H9 (cell line): ENCODE data around the gene PPP2R3A. TPM values are rescaled to one million over a fixed set of nuclear protein-coding genes. Genes with fewer than 3 reads are reported as not detected.

Experiments used
- DNase-seq: peaks from one replicate; pipeline ENCODE4 v3.0.0-alpha.2; 2017
- H2AFZ ChIP-seq: one replicate; pipeline ENCODE4 v1.6.1; 2013; ENCODE audit warnings: mild to moderate bottlenecking, low read length, control low read depth, moderate library complexity
- H2AK5ac ChIP-seq: 2 replicates; pipeline ENCODE4 v1.6.1; 2013; ENCODE audit warnings: low read length, control low read depth, mixed read lengths; ENCODE audit not compliant: insufficient read length
- H2BK120ac ChIP-seq: one replicate; pipeline ENCODE4 v1.6.1; 2013; ENCODE audit warnings: low read depth, mild to moderate bottlenecking, low read length, control low read depth, inconsistent platforms; ENCODE audit not compliant: poor library complexity, severe bottlenecking
- H2BK12ac ChIP-seq: 2 replicates; pipeline ENCODE4 v1.6.1; 2013; ENCODE audit warnings: low read length, control low read depth, mixed read lengths, low read depth; ENCODE audit not compliant: insufficient read length
- H2BK15ac ChIP-seq: 2 replicates; pipeline ENCODE4 v1.6.1; 2013; ENCODE audit warnings: low read depth, low read length, control low read depth
- H2BK20ac ChIP-seq: one replicate; pipeline ENCODE4 v1.6.1; 2013; ENCODE audit warnings: low read depth, mild to moderate bottlenecking, low read length, control low read depth, inconsistent platforms; ENCODE audit not compliant: poor library complexity, severe bottlenecking
- H2BK5ac ChIP-seq: 2 replicates; pipeline ENCODE4 v1.6.1; 2013; ENCODE audit warnings: low read length, control low read depth, mixed read lengths; ENCODE audit not compliant: insufficient read length
- H3K14ac ChIP-seq: 2 replicates; pipeline ENCODE4 v1.6.1; 2013; ENCODE audit warnings: low read length, control low read depth; ENCODE audit not compliant: insufficient read depth
- H3K18ac ChIP-seq: 2 replicates; pipeline ENCODE4 v1.6.1; 2013; ENCODE audit warnings: low read depth, mild to moderate bottlenecking, mixed read lengths, low read length, control low read depth; ENCODE audit not compliant: insufficient read length
- H3K23ac ChIP-seq: 2 replicates; pipeline ENCODE4 v1.6.1; 2013; ENCODE audit warnings: low read length, control low read depth, mixed read lengths, low read depth; ENCODE audit not compliant: insufficient read length
- H3K23me2 ChIP-seq: 2 replicates; pipeline ENCODE4 v1.6.1; 2013; ENCODE audit warnings: low read depth, mild to moderate bottlenecking, mixed read lengths, low read length, control low read depth; ENCODE audit not compliant: insufficient read length, poor library complexity, severe bottlenecking
- H3K27ac ChIP-seq: 2 replicates; pipeline ENCODE4 v1.5.1; 2013; ENCODE audit warnings: low read length, control low read depth, mixed read lengths, low read depth; ENCODE audit not compliant: insufficient read length
- H3K27me3 ChIP-seq: 2 replicates; pipeline ENCODE4 v1.6.1; 2013; ENCODE audit warnings: low read length, control low read depth, inconsistent platforms; ENCODE audit not compliant: insufficient read depth
- H3K4ac ChIP-seq: 2 replicates; pipeline ENCODE4 v1.6.1; 2013; ENCODE audit warnings: low read depth, mild to moderate bottlenecking, control low read depth, inconsistent platforms, low read length, moderate library complexity
- H3K4me1 ChIP-seq: 2 replicates; pipeline ENCODE4 v1.6.1; 2013; ENCODE audit warnings: low read length, control low read depth, inconsistent platforms; ENCODE audit not compliant: insufficient read depth
- H3K4me2 ChIP-seq: 2 replicates; pipeline ENCODE4 v1.6.1; 2013; ENCODE audit warnings: low read length, control low read depth, mixed read lengths; ENCODE audit not compliant: insufficient read length, insufficient read depth
- H3K56ac ChIP-seq: 2 replicates; pipeline ENCODE4 v1.6.1; 2013; ENCODE audit warnings: low read depth, mild to moderate bottlenecking, mixed read lengths, low read length, control low read depth; ENCODE audit not compliant: insufficient read length
- H3K79me1 ChIP-seq: 2 replicates; pipeline ENCODE4 v1.6.1; 2013; ENCODE audit warnings: low read depth, mild to moderate bottlenecking, moderate library complexity, low read length, control low read depth, inconsistent platforms; ENCODE audit not compliant: insufficient read depth, poor library complexity, severe bottlenecking
- H3K79me2 ChIP-seq: 2 replicates; pipeline ENCODE4 v1.6.1; 2013; ENCODE audit warnings: low read length, control low read depth, inconsistent platforms; ENCODE audit not compliant: insufficient read depth
- H3K9ac ChIP-seq: 2 replicates; pipeline ENCODE4 v1.6.1; 2013; ENCODE audit warnings: low read length, control low read depth, mixed read lengths; ENCODE audit not compliant: insufficient read length; ENCODE audit errors: extremely low read depth
- H3K9me3 ChIP-seq: one replicate; pipeline ENCODE4 v1.6.1; 2013; ENCODE audit warnings: low read depth, low read length, inconsistent platforms; ENCODE audit not compliant: control insufficient read depth
- H3T11ph ChIP-seq: one replicate; pipeline ENCODE4 v1.6.1; 2013; ENCODE audit warnings: mild to moderate bottlenecking, low read length, control low read depth, inconsistent platforms
- H4K20me1 ChIP-seq: one replicate; pipeline ENCODE4 v1.6.1; 2013; ENCODE audit not compliant: control insufficient read depth, insufficient read length, insufficient read depth
- H4K5ac ChIP-seq: 2 replicates; pipeline ENCODE4 v1.6.1; 2013; ENCODE audit warnings: low read depth, mild to moderate bottlenecking, mixed read lengths, low read length, control low read depth; ENCODE audit not compliant: insufficient read length
- H4K8ac ChIP-seq: replicated peaks from 2 replicates; pipeline ENCODE4 v1.6.1; 2013; ENCODE audit warnings: low read length, control low read depth, mixed read lengths, low read depth; ENCODE audit not compliant: insufficient read length
- H4K91ac ChIP-seq: 2 replicates; pipeline ENCODE4 v1.6.1; 2013; ENCODE audit warnings: low read depth, mild to moderate bottlenecking, moderate library complexity, mixed read lengths, low read length, control low read depth; ENCODE audit not compliant: insufficient read length
- H3K27ac Mint-ChIP-seq, 3 experiments: 2 replicates in 2 of 3; 3 replicates in 1 of 3; pipeline ENCODE4 v1.8.0; 2020 to 2021; ENCODE audit warnings: mixed read lengths in 3 of 3, mild to moderate bottlenecking in 1 of 3, moderate library complexity in 1 of 3
- H3K27me3 Mint-ChIP-seq: 2 replicates; pipeline ENCODE4 v1.8.0; 2021; ENCODE audit warnings: low read depth, mild to moderate bottlenecking, moderate library complexity, mixed read lengths
- H3K36me3 Mint-ChIP-seq, 3 experiments: 2 replicates in 2 of 3; 3 replicates in 1 of 3; pipeline ENCODE4 v1.8.0; 2020 to 2021; ENCODE audit warnings: low read depth in 3 of 3, mixed read lengths in 3 of 3; ENCODE audit not compliant: insufficient read depth in 1 of 3
- H3K4me1 Mint-ChIP-seq, 2 experiments: 2 replicates each; pipeline ENCODE4 v1.8.0; 2020; ENCODE audit warnings: mixed read lengths in 2 of 2
- H3K4me3 Mint-ChIP-seq, 2 experiments: 2 replicates in 1 of 2; 3 replicates in 1 of 2; pipeline ENCODE4 v1.8.0; 2020 to 2021; ENCODE audit warnings: mild to moderate bottlenecking in 2 of 2, mixed read lengths in 2 of 2, moderate library complexity in 1 of 2
- H3K9me3 Mint-ChIP-seq, 2 experiments: 2 replicates in 1 of 2; 3 replicates in 1 of 2; pipeline ENCODE4 v1.8.0; 2020; ENCODE audit warnings: mild to moderate bottlenecking in 2 of 2, mixed read lengths in 2 of 2, moderate library complexity in 1 of 2
- CTCF ChIP-seq: fragments of 200-600 bp; sonication (generic); conservative IDR thresholded peaks from 3 replicates; pipeline ENCODE4 v1.8.0; 2021; ENCODE audit warnings: antibody characterized with exemption, mild to moderate bottlenecking
- WGBS: extraction: QIAGEN DNeasy Blood & Tissue Kit; methylation state at CpG from one replicate; pipeline ENCODE4 v1.1.7; 2013; ENCODE audit warnings: missing lambda C conversion rate, low lambda C conversion rate, mixed read lengths; ENCODE audit not compliant: insufficient read length; ENCODE audit errors: extremely low coverage; 5-methylcytosine and 5-hydroxymethylcytosine counted together
- total RNA-seq: library from RNA; stranded (reverse); gene quantifications from 2 replicates; pipeline ENCODE4 v1.2.1, GENCODE V29; 2021

Gene PPP2R3A
- total RNA-seq, 1 experiment from 2014 or later = 12.4 TPM

DNA sequence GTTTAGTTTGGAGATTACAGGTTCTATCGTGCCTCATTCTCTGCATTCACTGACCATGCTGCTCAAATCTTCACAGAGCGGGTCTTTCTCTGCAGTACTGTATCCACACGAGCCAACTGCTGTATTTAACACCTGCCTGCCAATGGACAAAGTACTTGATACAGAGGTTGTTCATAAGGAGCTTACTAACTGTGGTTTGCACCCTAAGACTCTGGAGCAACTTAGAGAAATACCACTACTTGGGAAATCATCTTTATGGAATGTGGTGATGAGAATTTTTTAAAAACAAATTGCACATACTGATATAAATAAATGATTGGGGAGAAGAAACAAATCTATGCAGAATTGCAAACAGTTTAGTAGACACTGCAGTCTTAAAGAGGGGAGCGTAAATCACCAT, 90.0 kb downstream of the PPP2R3A start:
- H2BK5ac ChIP-seq = no peak overlapping the region
- H3K14ac ChIP-seq = no peak overlapping the region
- H3K4me1 Mint-ChIP-seq = no peaks in the 10 kb centered on the region
- H2BK12ac ChIP-seq = no peak overlapping the region
- H3K23me2 ChIP-seq = no peaks in the 10 kb centered on the region
- H3K4me1 ChIP-seq = no peaks in the 10 kb centered on the region
- H3K23ac ChIP-seq = no peak overlapping the region
- H3K79me2 ChIP-seq = no peaks in the 10 kb centered on the region
- H4K8ac ChIP-seq = no peak overlapping the region
- no peaks in the 10 kb centered on the region for H3K9me3 ChIP-seq
- no peak for TF ChIP-seq CTCF
- H3K79me1 ChIP-seq = no peaks in the 10 kb centered on the region
- H3K9ac ChIP-seq = no peak overlapping the region
- no peak overlapping the region for H3K18ac ChIP-seq
- no CpG with 5 or more reads among the region's 4 CpGs for WGBS
- H3K56ac ChIP-seq = no peak overlapping the region
- no peak overlapping the region for H2BK120ac ChIP-seq
- no peak overlapping the region for H3K27ac Mint-ChIP-seq
- H4K5ac ChIP-seq = no peak overlapping the region
- no peak overlapping the region for H3K4me2 ChIP-seq
- peaks cover 0 to 17% (median 11%) of the 10 kb centered on the region in 3 experiments; a peak in 5 of 7 replicates for H3K36me3 Mint-ChIP-seq
- H2BK15ac ChIP-seq = no peak overlapping the region
- H2AK5ac ChIP-seq = no peak overlapping the region
- no peak overlapping the region for H3K4me3 Mint-ChIP-seq
- H4K91ac ChIP-seq = no peak overlapping the region
- H4K20me1 ChIP-seq = no peaks in the 10 kb centered on the region
- no peak overlapping the region for H2BK20ac ChIP-seq
- H3K9me3 Mint-ChIP-seq = no peaks in the 10 kb centered on the region
- no peak overlapping the region for H3K4ac ChIP-seq
- no peaks in the 10 kb centered on the region for H3K27me3 Mint-ChIP-seq
- no peak overlapping the region for H2AFZ ChIP-seq
- no peak overlapping the region for H3K27ac ChIP-seq
- no peaks in the 10 kb centered on the region for H3K27me3 ChIP-seq
- DNase-seq = no peak
- no peak overlapping the region for H3T11ph ChIP-seq
